GM19035 (cell line): ENCODE data around the gene LMAN2.

Source experiments
- ATAC-seq: cut with Tn5 transposase; IDR thresholded peaks from one replicate; pipeline ENCODE4 v1.9.1; 2021; ENCODE audit not compliant: unreplicated experiment

The LMAN2 gene

GRCh38 chr5:177351392-177352329 lies at the start of gene LMAN2:
Gene LMAN2 (minus strand): TSS chr5:177351668. CDS start chr5:177351647, 21 bp downstream.
- ATAC-seq: peak; percentile 94

- ATAC-seq: no peak
These were observed 48.8 kb upstream of the LMAN2 start, which contains the start of gene PFN3 for GRCh38 chr5:177399997-177400868. Gene PFN3 (minus strand): TSS chr5:177400661. CDS start chr5:177400576, 85 bp downstream.

- ATAC-seq: no peak
These were observed 46.5 kb upstream of the LMAN2 start for GRCh38 chr5:177397875-177398390.

- no peak for ATAC-seq
These were observed 45.3 kb upstream of the LMAN2 start for GRCh38 chr5:177396807-177397206.

GRCh38 chr5:177396078-177396477 lies 44.6 kb upstream of the LMAN2 start:
- no peak for ATAC-seq

- ATAC-seq: no peak
These were observed 42.5 kb upstream of the LMAN2 start for GRCh38 chr5:177393990-177394389.

- no peak for ATAC-seq
These were observed 41.8 kb upstream of the LMAN2 start for GRCh38 chr5:177393206-177393765.

- no peak for ATAC-seq
These were observed 41.3 kb upstream of the LMAN2 start for GRCh38 chr5:177392765-177393164.

- ATAC-seq: peak; percentile 63
These were observed 39.2 kb upstream of the LMAN2 start for GRCh38 chr5:177390363-177391300.

GRCh38 chr5:177389241-177390169 lies 38.0 kb upstream of the LMAN2 start:
- ATAC-seq: peak; percentile 58

- ATAC-seq: no peak
These were observed 37.1 kb upstream of the LMAN2 start for GRCh38 chr5:177388521-177389052.

- ATAC-seq: no peak
These were observed 35.9 kb upstream of the LMAN2 start for GRCh38 chr5:177387405-177387804.

- ATAC-seq: no peak
These were observed 35.1 kb upstream of the LMAN2 start for GRCh38 chr5:177386542-177386941.

- no peak for ATAC-seq
These were observed 34.3 kb upstream of the LMAN2 start for GRCh38 chr5:177385720-177386119.

- ATAC-seq: no peak
These were observed 32.7 kb upstream of the LMAN2 start, which contains the start of gene SLC34A1 for GRCh38 chr5:177384134-177384533. Gene SLC34A1 (plus strand): TSS chr5:177384434. CDS start chr5:177385742, 1,308 bp downstream.

- no peak for ATAC-seq
These were observed 31.7 kb upstream of the LMAN2 start for GRCh38 chr5:177383181-177383580.

- no peak for ATAC-seq
These were observed 31.1 kb upstream of the LMAN2 start for GRCh38 chr5:177382423-177383029.

GRCh38 chr5:177380805-177381126 lies 29.3 kb upstream of the LMAN2 start:
- no peak for ATAC-seq
